Body of pancreas (tissue), 4 donors: ENCODE measurements around the gene PERP. TPM values are rescaled to one million over a fixed set of nuclear protein-coding genes. Genes with fewer than 3 reads are reported as not detected.

Experiments used
- ATAC-seq: fragments of 150-250 bp; one replicate; pipeline ENCODE4 v1.9.1; 2016
- DNase-seq, 4 donors: peaks; one replicate each; pipeline ENCODE4 v3.0.0-alpha.2; 2019
- H3K27ac ChIP-seq, 4 donors: fragments of 200-600 bp; sonication (generic); 1 replicate in 3 of 4; 2 replicates in 1 of 4; pipeline versions ENCODE4 v1.5.1 to v1.6.1; 2016 to 2019; ENCODE audit warnings: mild to moderate bottlenecking in 1 of 4, mixed read lengths in 1 of 4, moderate library complexity in 1 of 4
- H3K27me3 ChIP-seq, 2 donors: fragments of 200-600 bp; sonication (generic); one replicate each; pipeline ENCODE4 v1.6.0; 2016; ENCODE audit warnings: mild to moderate bottlenecking in 1 of 2
- H3K36me3 ChIP-seq, 2 donors: fragments of 200-600 bp; sonication (generic); replicated peaks in 1 of 2; 2 replicates each; pipeline ENCODE4 v1.5.1; 2016; ENCODE audit warnings: low read depth in 2 of 2; ENCODE audit not compliant: insufficient read depth in 1 of 2
- H3K4me1 ChIP-seq: fragments of 200-600 bp; sonication (generic); one replicate; pipeline ENCODE4 v1.6.0; 2016
- H3K4me3 ChIP-seq, 2 donors: fragments of 200-600 bp; sonication (generic); 1 replicate in 1 of 2; 2 replicates in 1 of 2; pipeline ENCODE4 v1.5.1; 2016 to 2019
- H3K9me3 ChIP-seq, 3 donors: fragments of 200-600 bp; sonication (generic); 1 replicate in 2 of 3; 2 replicates in 1 of 3; pipeline ENCODE4 v1.5.1; 2016
- POLR2A ChIP-seq, 3 donors: fragments of 450-650 bp; IDR thresholded peaks; one replicate each; pipeline ENCODE4 v1.6.1; 2016; ENCODE audit warnings: antibody characterized with exemption in 3 of 3, mild to moderate bottlenecking in 2 of 3
- WGBS, 2 donors: methylation state at CpG; one replicate each; pipeline ENCODE4 v1.1.5; 2017; 5-methylcytosine and 5-hydroxymethylcytosine counted together
- intact Hi-C: fragments of 100-400 bp; cut with DNase I; formaldehyde crosslinking; loops from one replicate; pipeline ENCODE4 v1.15.1; 2023
- total RNA-seq, 2 donors: library from RNA; depleted of rRNA; stranded (reverse); fragments of >200 nt; gene quantifications; one replicate each; pipeline ENCODE4 v1.1.0, GENCODE V29; 2016
- TF ChIP-seq, protein P1 (sequence below), 7 experiments: fragments of 450-650 bp in 4 of 7; fragments of 200-600 bp in 3 of 7; sonication (generic) in 3 of 7; IDR thresholded peaks; one replicate each; pipeline ENCODE4 v1.5.1; 2016 to 2019; ENCODE audit warnings: antibody characterized with exemption in 7 of 7

PERP gene
- total RNA-seq, 2 donors from 2014 or later: 16.5 to 35.8 TPM

DNA sequence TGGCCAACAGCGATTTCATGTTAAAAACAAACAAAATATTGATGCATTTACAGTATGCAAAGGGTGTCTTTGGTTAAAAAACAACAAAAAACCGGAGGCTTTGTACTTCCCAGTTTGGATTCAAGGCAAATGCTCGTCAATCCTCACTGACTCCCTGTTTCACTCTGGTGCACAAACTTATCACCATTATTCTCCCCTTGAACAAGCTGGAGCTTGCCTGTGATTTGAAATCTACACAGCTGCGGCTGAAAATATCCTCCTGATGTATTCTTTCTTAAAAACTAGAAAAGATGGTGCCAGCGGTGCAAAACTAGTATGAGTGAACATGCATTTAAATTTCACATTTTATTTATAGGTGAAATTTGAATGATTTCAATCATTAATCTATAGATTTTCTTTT, 3.3 kb downstream of the PERP start:
- no peak overlapping the region for H3K4me3 ChIP-seq
- no peak for TF ChIP-seq POLR2A (IDR thresholded peaks at IDR 0.05)
- TF ChIP-seq, protein P1, sequence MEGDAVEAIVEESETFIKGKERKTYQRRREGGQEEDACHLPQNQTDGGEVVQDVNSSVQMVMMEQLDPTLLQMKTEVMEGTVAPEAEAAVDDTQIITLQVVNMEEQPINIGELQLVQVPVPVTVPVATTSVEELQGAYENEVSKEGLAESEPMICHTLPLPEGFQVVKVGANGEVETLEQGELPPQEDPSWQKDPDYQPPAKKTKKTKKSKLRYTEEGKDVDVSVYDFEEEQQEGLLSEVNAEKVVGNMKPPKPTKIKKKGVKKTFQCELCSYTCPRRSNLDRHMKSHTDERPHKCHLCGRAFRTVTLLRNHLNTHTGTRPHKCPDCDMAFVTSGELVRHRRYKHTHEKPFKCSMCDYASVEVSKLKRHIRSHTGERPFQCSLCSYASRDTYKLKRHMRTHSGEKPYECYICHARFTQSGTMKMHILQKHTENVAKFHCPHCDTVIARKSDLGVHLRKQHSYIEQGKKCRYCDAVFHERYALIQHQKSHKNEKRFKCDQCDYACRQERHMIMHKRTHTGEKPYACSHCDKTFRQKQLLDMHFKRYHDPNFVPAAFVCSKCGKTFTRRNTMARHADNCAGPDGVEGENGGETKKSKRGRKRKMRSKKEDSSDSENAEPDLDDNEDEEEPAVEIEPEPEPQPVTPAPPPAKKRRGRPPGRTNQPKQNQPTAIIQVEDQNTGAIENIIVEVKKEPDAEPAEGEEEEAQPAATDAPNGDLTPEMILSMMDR (IDR thresholded peaks at IDR 0.05): no peak
- H3K27ac ChIP-seq: no peak overlapping the region
- intact Hi-C loops: no loop called here
- DNase-seq: no peak
- 62 to 64% methylated on average over 5 of the region's 5 CpGs for WGBS, 2 donors
- peaks cover 22% of the 10 kb centered on the region for H3K4me1 ChIP-seq
- ATAC-seq: no peak
- H3K36me3 ChIP-seq: no peaks in the 10 kb centered on the region
- no peaks in the 10 kb centered on the region for H3K27me3 ChIP-seq
- H3K9me3 ChIP-seq: no peaks in the 10 kb centered on the region

DNA sequence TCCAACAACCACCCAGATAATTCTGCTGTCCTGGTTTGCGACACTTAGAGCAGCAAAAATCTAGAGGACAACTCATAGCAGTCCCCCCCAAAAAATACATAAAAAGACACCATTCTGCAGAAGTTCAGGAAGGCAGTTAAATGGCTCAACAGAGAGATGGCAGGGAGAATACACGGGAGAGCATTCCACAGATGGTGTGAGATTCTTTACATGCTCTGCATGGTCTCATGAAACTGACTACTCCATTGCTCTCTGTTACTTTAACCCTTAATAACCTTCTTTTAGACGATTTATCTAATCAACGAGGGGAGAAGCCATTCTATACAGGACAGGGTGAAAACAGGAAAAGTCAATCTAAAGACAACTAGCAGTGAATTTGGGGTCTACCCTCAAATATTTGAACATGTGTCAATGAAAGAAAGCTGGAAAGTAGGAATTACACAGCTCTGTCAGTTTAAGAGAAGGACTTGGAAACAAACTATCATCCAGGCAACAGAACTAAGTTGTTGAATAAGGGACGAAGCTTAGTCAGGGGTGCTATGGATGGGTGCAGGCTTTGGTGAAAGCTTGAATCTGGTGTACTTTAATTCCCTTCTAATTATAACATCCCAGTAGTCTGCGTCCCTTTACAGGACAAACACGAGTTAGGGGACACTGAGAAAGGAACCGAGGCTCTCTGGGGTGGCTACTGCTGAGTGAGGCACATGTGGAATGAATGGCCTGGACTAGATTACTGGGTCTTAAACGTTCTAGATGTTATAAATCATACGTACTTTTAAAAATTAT, 5.1 kb downstream of the PERP start:
- no peak for DNase-seq
- no peaks in the 10 kb centered on the region for H3K36me3 ChIP-seq
- 71 to 74% methylated on average over 10 of the region's 10 CpGs for WGBS, 2 donors
- H3K4me1 ChIP-seq: peaks cover 14% of the 10 kb centered on the region
- H3K4me3 ChIP-seq: no peak overlapping the region
- no peak for ATAC-seq
- no peak for TF ChIP-seq POLR2A (IDR thresholded peaks at IDR 0.05)
- TF ChIP-seq, protein P1 (IDR thresholded peaks at IDR 0.05): no peak
- H3K27me3 ChIP-seq: no peaks in the 10 kb centered on the region
- intact Hi-C loops: no loop called here
- H3K9me3 ChIP-seq: no peaks in the 10 kb centered on the region
- H3K27ac ChIP-seq: no peak overlapping the region

DNA sequence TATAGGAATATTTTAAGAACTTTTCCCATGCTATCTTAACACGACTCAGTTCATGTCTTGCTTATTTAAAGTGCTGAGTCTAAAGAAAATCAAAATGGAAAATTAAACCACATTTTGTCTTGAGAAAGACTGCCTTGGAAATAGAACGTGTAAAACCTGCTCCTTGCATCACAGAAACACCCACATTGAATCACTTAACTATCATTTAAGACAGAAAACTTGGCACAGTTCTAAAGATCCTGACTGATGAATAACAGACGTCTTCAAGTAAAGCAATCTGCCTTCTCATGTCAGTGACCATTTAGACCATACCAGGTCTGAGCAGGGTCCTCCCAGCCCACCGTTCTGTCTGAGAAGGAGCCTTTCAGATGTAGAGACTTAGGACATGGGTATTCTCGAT, 7.4 kb downstream of the PERP start:
- H3K36me3 ChIP-seq: peaks cover 0 to 3% of the 10 kb centered on the region in 2 donors
- no peaks in the 10 kb centered on the region for H3K27me3 ChIP-seq
- WGBS, 2 donors: 62% methylated on average over 5 of the region's 5 CpGs
- no peak for ATAC-seq
- no peak for DNase-seq
- H3K4me3 ChIP-seq: no peak overlapping the region
- H3K9me3 ChIP-seq: no peaks in the 10 kb centered on the region
- no peak for TF ChIP-seq POLR2A (IDR thresholded peaks at IDR 0.05)
- TF ChIP-seq, protein P1 (IDR thresholded peaks at IDR 0.05): no peak
- intact Hi-C loops: no loop called here
- no peak overlapping the region for H3K27ac ChIP-seq
- H3K4me1 ChIP-seq: peaks cover 4% of the 10 kb centered on the region

- TF ChIP-seq, protein P1 (IDR thresholded peaks at IDR 0.05): no peak
- no peak for TF ChIP-seq POLR2A (IDR thresholded peaks at IDR 0.05)
- Histone ChIP-seq H3K4me3 (no peak overlapping the region), H3K27ac (no peak overlapping the region), H3K27me3 (no peaks in the 10 kb centered on the region), H3K4me1 (no peaks in the 10 kb centered on the region), H3K9me3 (no peaks in the 10 kb centered on the region), H3K36me3 (peaks cover 0 to 6% of the 10 kb centered on the region in 2 donors)
- ATAC-seq: no peak
- no peak for DNase-seq
- intact Hi-C loops: no loop called here
- WGBS, 2 donors: 84 to 85% methylated on average over 2 of the region's 2 CpGs
Measured at GRCh38 chr6:138098306-138098705, 8.9 kb downstream of the PERP start.

DNA sequence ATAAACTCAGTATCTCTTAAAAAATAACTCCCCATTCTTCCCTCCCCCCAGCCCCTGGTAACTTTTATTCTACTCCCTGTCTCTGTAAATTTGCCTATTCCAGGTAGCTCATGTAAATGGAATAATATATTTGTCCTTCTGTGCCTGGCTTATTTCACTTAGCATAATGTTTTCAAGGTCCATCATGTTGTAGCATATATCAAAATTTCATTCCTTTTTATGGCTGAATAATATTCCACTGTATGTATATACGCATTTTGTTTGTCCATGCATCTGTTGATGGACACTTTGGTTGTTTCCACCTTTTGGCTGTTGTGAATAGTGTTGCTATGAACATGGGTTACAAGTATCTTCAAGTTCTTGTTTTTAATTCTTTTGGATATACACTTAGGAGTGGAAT, 13.0 kb downstream of the PERP start:
- ATAC-seq (no peak), DNase-seq (no peak)
- TF ChIP-seq, protein P1 (IDR thresholded peaks at IDR 0.05): no peak
- no peak for TF ChIP-seq POLR2A (IDR thresholded peaks at IDR 0.05)
- intact Hi-C loops: no loop called here
- H3K27me3 ChIP-seq: no peaks in the 10 kb centered on the region
- WGBS, 2 donors: 100% methylated on average over 1 of the region's 1 CpG
- H3K27ac ChIP-seq: no peak overlapping the region
- no peaks in the 10 kb centered on the region for H3K4me1 ChIP-seq
- H3K9me3 ChIP-seq: no peaks in the 10 kb centered on the region
- H3K36me3 ChIP-seq: peaks cover 3 to 6% of the 10 kb centered on the region in 2 donors
- no peak overlapping the region for H3K4me3 ChIP-seq
